ENCODE results near the gene DHRS1.

GRCh38 chr14:24327303-24327702, 27.7 kb upstream of the DHRS1 start:
- TF ChIP-seq, protein P1, sequence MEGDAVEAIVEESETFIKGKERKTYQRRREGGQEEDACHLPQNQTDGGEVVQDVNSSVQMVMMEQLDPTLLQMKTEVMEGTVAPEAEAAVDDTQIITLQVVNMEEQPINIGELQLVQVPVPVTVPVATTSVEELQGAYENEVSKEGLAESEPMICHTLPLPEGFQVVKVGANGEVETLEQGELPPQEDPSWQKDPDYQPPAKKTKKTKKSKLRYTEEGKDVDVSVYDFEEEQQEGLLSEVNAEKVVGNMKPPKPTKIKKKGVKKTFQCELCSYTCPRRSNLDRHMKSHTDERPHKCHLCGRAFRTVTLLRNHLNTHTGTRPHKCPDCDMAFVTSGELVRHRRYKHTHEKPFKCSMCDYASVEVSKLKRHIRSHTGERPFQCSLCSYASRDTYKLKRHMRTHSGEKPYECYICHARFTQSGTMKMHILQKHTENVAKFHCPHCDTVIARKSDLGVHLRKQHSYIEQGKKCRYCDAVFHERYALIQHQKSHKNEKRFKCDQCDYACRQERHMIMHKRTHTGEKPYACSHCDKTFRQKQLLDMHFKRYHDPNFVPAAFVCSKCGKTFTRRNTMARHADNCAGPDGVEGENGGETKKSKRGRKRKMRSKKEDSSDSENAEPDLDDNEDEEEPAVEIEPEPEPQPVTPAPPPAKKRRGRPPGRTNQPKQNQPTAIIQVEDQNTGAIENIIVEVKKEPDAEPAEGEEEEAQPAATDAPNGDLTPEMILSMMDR (IDR thresholded peaks at IDR 0.05): no peak
- no peak for TF ChIP-seq POLR2A (IDR thresholded peaks at IDR 0.05)

All from vagina (tissue), 2 donors.